RKO (cell line): Measurements from ENCODE around the gene PTPRM.

Experiments used
- DNase-seq: peaks from one replicate; pipeline ENCODE4 v3.0.0-alpha.2; 2016; ENCODE audit warnings: low spot score

PTPRM gene

DNA sequence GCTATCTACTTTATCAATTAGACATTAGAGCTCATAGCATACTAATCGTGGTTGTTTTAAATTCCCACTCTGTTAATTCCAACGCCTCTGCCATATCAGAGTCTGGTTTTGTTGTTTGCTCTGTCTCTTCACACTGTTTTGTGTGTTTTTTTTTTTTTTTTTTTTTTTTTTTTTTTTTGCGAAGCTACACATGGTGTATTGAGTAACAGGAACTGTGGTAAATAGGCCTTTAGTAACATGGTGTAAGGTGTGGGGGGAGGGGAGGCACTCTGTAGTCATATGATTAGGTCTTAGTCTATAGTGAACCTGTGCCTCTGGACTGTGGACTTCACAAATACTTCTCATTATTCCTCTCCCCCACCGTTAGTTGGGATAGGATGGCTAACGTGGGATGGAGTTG lies 671.4 kb downstream of the PTPRM start:
- no peak for DNase-seq

DNA sequence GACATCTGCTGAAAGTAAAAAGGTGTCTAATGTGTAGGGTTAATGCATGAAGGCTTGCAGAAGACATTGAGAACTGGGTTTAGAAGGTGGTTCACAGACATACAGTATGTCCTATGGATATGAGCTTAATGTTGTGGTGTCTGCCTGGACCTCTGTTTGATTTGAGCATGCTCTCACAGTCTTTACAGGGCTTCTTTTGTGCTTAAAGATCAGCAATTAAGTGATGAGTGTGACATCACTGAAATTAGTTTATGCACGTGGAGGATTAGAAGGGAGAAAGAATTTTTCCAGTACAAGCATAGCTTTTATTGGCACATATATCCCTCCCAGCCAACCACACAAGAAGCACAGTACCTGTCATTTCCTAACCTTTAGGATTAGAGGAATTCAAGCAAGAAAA lies 674.6 kb downstream of the PTPRM start:
- no peak for DNase-seq

DNA sequence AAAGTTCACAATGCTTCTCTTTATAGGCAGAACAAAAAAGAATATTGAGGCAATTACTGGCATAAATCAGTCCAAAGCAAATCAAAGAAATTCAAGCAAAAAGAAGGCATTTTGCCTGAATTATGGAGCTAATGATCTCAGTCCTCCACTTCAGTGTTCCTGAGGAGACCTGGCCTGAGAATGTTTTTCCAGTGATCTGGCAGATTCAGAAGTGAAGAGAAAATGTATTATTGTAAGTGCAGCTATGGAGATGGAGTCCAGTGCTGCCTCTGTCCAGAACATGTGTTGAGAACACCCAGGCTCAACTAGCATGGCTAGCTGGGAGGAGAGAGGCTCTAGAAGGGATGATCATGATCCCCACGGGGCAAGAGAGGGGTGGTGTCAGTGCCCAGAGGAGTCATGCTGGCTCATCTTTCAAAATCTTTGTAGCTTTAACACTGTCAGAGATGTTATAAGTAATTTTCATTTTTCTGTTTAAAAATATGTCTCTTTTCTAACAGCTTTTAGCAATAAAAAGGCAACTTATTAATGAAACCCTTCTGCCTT lies 675.1 kb downstream of the PTPRM start:
- DNase-seq, result no peak

DNA sequence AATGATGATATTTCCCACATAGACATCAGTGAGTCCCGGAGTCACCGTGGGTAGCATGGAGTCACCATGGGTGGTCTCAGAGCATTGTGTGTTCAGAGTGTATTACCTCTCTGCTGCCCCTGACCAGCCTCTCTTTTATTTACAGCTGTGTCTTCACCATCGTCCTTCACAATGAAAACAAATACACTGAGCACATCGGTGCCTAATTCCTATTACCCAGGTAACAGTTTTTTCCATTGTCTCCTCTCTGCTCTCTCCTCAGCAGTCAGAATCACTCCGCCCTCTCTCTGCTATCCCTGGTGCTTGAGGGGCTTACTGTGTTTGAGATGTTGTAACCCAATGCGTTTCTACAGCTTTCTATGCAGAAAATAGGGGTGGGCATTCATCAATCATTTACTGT lies 680.6 kb downstream of the PTPRM start:
- DNase-seq, result no peak

DNA sequence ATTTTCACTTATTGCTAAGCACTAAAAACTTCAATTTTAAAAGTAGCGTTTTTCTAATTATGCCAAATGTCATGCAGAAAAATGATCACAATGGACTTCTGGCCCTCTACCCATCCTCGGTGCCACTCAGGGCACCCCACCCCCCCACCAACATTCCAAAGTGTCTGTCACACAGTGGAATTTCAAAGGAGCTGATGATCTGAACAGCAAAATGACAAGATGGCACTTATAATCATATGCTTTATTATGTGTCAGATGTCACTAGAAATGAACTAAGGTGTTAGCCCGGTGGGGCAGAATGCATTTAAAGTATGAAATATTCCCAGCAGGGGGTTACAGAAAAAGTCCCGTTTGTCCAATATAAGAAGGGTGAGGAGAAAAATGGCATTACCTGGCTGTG lies 681.5 kb downstream of the PTPRM start:
- DNase-seq, result no peak

DNA sequence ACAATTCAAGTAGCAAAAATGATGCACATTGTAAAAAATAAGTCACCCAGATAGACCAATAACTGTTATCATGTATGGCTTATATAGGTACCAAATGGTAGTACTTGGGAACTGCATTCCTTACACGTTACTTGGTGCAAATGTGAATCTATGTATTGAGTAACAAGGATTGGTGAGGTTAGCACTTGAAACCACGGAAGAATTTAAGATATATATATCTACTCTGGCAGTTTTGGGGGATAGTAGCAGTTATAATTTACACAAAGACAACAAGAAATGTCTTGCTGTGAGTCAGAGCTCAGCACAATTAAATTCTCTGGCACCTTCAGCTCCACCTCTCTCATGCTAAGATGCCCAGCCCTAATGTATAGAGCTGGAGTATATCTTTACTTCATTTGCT lies 682.7 kb downstream of the PTPRM start:
- DNase-seq, result no peak

DNA sequence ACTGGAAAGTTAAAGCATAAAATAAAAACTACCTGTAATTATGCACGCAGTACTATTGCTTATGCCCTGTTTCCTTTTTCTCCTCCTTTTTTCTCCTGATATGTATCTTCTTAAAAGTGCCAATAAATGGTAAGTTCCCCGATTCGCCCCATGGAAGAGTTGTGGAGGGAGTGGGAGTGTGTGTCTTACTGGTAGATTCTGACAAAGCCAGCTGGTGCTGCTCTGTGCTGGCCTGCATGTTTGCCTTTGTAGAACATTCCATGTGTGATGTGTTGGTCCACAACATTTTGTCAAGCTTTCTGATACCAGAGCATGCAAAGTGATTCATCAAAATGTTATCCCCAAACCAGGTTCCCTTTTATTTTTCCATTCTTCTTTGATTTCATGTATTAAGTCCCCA lies 685.3 kb downstream of the PTPRM start:
- no peak for DNase-seq

DNA sequence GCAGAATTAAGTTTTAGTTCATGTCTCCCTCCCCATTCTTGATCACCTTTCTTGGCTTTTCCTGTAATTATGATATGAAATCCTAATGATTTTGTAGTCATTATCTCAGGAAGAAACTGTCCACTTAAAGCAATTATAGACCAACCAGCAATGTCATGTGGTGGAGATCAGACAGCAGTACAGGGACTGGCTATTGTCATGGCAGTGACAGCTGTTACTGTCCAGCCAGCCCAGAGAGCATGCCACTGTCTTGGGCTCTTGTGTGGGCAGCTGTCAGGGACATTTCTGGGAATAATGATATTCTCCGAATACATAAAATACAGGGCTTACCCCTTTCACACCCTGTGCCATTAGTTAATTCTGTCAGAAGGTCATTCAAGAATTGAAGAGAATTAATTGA lies 686.8 kb downstream of the PTPRM start:
- DNase-seq, result no peak

DNA sequence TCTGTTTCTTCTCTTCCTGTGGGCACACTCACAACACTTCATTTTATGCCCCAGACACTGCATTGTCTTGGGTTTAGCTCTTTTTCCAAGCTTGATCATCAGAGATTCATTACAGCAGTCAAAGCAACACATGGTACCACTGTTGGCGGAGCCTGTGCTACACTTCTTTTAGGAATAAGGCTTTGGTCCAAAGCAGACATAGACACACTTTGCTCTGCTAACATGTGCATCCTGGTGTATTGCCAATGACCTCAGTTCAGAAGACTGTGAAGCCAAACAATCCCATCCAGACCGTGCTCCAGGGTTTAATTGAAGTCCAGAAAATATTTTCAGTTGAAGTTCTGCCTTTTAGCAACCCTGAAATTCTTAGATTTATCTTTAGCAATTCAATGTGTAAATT lies 687.5 kb downstream of the PTPRM start:
- DNase-seq, result no peak

DNA sequence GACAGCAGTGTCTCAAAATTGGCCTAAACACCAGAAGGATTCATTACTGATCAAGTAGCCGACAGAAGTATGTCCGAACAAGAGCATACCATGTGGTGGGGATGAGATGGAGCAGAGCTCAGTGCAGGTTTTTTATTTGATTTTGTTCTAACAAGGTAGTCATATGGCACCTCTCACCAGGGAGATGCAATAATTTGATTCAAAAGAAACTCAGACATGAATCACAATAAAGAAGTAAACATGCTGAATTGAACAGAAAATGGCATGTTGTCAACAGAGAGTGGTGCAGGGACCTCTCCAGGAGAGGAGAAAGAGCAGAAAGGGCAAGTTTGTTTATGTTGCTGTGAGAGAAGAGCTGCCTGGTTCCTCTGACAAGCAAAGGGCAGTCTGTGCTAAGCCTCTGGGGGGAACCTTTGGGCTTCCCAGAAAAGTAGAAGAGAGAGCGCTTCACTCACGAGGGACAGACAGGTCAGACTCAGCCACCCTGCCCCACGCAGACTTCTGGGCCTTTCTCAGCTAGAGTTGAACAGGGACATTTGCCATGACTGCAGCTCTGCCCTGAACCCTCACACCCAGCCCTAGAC lies 690.8 kb downstream of the PTPRM start:
- DNase-seq, result no peak

DNA sequence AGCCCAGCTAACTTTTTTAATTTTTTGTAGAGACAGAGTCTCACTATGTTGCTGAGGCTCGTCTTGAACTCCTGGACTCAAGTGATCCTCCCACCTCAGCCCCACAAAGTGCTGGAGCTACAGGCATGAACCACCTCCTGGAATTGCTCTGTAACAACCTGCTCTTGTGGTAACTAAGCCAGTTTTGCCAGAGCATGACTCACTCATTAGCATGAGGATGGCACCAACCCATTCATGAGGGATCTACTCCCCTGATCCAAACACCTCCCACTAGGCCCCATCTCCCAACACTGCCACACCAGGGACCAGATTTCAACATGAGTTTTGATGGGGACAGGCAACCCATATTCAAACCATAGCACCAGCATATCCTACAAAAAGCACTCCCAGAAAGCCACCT lies 693.2 kb downstream of the PTPRM start:
- no peak for DNase-seq

DNA sequence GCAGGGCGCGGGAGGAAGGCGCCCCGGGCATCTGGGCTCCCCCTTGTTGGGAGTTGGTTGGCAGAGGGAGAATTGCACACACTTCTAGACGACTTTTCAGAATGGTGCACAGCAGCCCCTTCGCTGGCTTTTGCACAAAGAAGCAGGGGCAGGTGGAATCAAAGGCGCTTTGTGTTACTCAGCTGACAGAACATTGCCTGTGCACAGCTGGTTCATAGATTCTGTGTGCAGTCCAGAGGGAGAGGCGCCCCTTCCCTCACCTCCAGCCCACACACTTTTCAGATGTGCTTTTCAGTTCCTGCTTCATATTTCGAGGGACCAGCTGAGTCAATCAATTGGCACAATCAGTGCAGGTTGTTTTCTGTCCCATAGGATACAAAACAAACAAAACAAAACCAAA lies 693.7 kb downstream of the PTPRM start:
- DNase-seq, result no peak

DNA sequence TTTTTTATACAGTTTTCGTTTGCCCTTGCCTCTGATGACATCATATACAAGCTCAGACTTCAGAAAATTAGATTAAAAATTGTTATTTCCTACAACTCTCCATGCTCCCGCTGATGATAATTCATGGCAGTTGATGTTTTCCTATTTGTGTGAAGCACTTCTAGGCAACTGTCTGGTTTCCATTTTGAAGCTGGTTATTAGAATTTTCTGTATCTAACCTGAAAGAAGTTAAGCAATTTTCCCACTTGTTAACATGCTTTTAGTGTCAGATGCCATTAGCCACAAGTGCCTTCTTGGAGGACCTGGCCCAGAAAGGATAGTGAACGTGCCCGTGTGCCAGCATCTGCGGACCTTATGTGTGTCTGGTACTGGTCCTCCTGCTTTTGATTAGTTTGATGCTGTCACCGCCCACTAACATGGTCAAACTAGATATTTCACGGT lies 694.6 kb downstream of the PTPRM start:
- no peak for DNase-seq

DNA sequence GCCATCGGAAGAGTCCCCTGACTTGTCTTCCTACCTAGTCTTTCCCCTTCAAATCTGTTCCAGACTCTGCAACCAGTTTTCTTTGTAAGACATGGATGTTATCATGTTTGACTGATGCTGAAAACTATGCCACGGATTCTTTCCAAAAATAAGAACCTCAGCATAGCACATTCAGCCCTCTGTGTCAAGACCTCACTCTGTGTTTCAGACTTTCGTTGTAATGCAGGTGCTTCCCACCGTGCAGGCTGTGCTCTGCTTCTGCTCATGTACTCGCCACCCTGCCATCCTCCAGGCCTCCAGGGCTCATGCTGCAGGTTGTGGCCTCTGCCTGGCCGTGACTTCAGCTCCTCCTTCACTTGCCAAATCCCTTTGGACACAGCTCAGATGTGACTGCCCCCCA lies 695.1 kb downstream of the PTPRM start:
- no peak for DNase-seq

DNA sequence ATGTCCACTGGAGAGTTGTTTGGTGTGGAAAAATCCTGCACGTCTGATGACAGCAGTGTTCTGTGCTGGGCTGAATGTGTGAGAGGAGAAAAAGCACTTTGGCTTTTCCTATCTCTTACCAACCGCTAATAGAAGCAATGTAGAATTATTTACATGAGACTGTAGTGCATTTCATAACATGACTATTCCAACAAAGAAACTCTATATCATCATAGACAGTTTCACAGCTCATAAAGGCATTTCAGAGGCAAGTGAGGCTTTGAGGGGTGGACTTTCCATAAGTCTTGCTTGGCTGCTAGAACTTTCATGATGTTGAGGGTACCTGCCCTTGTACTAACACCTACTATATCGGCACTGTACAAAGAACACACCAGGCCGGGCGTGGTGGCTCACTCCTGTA lies 697.0 kb downstream of the PTPRM start:
- DNase-seq, result no peak

DNA sequence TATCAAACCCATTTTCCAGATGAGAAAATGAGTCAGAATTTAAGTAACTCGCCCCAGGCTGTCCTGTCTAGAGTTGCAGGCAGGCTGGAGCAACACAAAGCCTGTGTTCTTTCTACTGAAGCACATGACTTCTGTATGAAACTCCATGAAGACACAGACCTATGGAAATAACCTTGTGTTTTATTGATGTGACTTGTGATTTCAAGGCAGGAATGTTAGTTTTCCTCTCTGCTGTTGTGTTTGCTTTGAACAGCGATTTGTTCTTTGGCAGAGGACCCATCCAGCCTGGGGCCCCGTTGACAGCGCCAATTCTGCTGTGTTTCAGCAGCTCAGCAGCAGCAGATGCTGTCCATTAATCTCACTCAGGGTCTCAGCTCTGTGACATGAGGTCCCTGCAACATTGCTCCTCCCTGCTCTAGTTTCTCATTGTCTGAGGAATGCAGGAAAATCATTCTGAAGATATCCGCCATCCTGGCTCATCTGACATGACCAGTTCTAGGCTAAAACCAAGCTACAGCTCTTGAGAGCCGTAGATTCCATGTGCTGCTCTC lies 697.8 kb downstream of the PTPRM start:
- no peak for DNase-seq

DNA sequence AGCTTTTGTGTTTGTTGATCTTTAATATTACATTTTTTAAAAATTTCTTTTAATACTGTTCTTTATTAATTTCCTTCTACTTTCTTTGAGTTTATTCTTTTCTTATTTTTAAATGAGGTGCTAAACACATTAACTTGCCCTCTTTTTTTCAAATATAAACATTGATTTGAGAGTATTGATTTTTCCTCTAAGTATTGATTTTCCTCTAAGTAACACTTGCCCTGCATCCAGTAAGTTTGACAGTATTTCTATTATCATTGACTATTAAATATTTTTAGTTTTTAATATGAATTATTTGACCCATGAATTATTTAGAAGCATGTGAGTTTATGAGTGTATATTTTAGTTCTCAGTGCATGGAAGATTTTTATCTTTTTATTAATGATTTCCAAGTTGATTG lies 705.1 kb downstream of the PTPRM start:
- DNase-seq, result no peak

DNA sequence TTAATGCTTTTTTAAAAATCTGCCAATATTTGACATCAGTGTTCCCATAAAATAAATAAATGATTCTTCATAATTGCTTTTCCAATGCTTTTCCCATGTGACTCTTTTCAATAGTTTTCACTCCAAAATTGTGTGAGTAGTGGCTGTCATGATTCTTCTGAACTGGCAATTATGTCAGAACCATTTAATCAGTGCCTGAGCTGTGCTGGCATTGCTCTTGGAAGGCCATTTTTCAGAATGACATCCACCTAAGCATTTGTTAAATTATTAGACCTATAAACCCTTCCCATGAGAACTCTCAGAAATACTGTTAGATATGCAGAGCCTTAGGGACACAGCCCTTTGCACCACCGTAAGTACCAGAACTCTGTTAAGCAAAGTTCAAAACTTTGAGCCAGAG lies 707.3 kb downstream of the PTPRM start:
- no peak for DNase-seq

DNA sequence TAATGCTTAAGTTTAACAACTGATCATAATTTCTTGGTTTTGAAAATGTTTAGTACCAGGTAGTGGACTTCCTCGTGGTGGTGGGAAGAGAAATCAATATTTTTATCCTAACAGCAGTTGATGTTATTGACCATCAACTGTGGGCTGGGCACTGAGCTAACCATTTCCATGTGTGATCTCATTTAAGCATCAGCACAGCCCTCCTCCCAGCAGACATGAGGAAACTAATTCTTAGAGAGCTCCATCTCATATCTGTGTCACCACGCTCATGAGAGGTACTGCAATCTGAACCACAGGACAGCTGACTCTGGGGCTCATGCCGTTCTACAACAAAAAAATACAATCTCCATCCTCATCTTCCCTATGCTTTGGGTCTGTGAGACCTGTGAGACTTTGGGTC lies 709.3 kb downstream of the PTPRM start:
- DNase-seq, result no peak

DNA sequence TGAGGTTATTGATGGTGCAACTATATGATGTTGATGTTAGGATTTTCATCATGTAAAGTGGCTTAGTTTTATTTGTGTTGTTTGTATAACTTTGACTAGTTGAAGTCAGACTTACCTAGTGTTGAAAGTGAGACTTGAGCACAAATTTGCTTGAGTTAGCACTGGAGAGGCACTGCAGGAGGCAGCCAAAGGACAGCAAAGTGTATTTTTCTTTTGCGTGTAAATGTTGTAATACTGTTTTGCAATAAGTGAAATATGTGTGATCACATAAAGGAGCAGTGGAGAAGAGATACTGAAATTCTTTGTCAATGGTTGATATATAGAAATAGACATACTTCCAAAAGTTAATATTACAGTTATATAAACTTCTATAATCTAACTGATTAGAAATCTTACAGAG lies 710.2 kb downstream of the PTPRM start:
- DNase-seq, result no peak

DNA sequence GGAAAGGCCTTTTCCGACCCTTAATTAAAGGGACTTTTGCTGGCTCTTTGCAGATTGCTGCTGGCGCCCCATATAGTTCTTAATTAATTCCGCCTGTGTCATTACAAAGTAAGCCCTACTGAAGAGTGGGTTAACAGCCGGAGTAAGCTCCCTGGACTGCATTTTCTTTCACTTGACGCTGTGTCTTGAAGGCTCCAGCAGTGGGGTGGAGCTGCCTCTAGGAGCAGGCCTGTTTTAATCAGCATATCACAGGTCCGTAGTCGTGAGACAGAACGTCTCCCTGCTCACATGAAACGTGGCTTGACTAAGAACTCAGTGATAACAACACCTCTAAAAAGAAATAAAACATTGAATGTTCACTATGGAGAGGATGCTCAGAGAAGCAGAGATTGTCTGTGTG lies 712.2 kb downstream of the PTPRM start:
- no peak for DNase-seq

DNA sequence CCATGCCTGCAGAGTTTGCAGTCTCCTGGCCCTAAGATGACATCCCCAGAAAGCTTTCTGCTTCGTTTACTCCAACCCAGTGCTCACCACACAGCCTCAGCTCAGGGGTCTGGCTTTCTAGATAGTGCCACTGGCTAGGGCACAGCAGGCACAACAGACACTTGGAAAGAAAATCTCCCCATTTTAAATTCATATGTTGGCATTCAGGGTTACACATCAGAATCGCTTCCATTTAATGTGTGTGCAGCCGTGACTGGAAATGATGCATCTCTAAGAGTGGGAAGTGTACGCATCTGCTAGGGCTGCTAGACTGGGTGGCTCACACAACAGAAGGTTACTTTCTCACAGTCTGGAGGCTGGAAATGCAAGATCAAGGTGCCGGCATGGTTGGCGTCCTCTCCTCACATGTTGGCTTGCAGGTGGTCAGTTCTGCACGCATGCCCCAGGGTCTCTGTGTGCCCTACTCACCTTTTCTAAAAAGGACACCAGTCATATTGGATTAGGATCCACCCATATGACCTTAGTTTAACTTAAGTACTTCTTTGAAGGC lies 712.7 kb downstream of the PTPRM start:
- DNase-seq, result no peak

DNA sequence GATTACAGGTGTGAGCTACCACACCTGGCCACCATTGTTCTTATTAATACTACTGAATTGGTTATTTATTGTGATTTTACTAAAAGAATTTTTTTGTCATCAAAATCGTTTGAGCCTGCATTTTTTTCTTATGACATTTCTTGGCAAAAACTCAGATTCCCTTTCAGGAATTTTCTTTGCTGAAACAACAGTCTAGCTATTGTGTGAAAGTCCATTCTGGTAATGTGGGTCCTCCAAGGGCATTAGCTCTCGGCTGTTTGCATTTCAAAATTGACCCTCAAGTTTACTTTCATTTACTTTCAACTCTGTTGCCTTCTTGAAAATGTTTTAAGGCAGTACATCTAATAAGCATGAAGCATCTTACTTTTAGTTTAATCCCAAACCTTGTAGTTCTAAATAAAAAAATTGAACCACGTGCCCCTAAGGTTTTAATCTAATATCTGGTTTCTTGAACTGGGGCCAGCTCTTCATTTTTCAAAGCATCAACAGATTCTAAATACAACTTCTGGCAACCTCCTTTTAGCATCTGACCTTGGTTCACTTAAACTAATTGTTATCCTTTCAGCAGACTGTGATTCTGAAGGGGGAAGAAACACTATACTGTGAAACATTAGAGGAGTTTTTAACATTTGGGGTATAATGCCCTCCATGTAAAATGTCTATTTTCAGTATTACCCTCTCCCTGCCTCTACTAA lies 716.9 kb downstream of the PTPRM start:
- no peak for DNase-seq
